DMS53 treated with DMSO at 0.1 percent for 48 hours (cell line): Measurements from ENCODE around the gene CFDP1.

Source experiments
- DNase-seq: peaks from one replicate; lab custom pipeline; 2025; ENCODE audit not compliant: unreplicated experiment; lab: John Stamatoyannopoulos, UW

The CFDP1 gene

DNA sequence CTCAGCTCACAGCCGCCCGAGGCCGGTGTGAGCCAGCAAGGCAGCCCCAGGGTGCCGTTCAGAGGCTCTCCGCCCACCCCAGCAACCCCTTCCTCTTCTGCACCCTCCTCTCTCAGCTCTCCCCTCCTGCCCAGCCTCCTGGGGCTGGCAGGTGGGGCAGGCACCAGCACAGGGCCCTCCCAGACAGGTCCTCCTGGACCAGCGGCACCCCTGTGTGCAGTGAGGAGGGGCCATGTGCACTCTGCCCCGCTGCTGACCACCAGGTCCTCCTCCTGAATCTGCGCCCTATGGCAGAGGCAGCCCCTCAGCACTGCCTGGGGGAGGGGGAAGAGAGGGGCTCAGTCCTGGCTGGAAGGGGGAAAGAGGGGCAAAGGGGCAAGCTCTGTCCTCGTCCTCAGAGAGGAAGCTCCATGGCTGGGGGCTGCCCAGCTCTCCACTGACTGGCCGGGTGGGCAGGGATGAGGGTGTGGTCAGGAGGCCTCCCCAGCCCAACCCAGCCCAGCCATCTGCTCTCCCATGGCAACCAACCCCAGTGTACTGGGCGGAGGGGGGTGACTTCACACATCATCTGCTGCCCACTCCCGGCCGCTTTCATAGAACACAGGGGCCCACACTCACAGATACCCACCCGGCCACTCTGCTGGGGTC is 176.5 kb downstream of the CFDP1 start:
- DNase-seq = no peak

DNA sequence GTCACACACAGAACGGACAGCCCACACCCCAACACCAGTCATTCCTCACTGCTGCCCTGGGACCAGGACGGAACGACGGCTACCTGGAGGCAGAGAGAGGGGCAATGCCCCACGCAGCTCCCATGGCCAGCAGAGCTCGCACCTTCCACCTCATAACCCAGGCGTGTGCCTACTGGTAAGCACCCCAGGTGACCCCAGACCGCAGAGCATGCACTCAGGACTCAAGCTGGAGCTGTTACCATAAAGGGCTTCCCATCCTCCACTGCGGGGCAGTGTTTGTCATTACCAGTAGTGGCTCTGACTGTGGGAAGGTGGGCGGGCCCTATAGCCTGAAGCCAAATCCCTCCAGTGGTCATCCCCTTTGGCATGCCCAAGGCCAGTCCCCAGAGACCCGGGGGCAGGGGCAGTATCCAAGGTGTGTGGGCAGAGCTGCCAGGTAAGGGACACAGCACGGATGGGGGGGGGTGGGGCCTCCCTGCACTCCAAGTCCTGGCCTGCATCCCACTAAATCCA is 177.2 kb downstream of the CFDP1 start:
- DNase-seq = no peak

DNA sequence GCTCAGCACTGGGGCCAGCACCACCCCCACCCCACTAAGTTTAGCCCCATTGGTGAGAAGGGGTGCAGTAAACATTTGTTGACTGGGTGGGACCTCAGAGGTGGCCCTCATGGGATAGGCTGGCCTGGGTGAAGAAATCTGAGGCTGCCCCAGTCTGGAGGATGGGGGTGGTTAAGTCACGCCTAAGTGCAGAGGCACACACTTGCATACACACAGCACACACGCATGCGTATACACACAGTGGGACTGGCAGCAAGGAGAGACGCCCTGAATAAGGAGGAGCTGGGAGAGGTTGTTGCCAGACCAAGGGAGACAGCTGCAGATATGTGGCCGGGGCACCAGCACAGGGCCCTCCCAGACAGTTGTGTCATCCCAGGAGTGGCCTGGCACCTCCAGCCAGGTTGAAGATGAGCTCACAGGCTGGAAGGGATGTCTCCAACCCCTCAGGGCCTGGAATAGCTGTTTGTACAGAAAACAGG is 178.9 kb downstream of the CFDP1 start:
- DNase-seq = no peak

DNA sequence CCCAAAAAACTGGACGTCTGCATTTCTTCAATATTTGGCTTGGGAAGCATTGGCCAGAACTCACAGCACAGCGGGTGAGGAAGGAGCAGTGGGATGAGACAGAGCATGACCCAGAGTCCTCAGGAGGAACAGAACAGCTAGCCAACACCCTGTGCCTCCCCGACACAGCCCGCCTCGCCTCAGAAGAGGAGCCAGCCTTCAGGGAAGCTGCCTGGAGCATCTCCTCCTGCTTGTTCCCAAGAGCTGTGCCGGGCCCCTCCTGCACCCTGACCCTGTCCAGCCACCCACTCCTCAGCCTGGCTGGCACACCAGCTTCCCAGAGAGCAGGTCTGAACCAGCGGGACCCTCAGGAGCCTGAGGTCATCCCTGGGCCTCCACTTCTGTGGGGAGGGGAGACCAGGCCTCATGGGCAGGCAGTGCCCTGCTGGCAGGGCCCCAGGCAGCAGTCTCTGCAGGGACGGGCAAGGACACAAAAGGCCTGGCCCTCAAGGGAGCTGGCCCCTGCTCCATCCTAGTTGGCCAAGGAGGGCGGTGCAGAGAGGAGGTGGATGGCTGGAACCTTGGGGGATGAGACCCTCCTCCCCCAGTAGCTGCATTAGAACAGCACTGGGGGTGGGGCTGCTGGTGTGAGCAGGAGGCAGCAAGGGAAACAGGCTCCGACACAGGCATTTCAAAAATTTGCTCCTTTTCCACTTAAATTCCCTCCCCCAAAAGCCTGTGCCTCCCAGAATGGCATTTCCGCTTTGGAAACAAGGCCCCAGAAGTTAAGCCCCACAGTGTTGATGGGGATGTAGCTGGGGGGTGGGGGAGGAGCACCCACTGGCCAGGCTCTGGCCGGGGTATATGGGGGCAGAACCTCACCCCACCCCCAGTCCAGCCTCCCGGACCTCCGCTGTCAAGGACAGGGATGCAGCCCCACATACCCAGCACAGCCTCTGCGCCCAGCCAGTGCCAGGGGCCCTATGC is 180.1 kb downstream of the CFDP1 start:
- no peak for DNase-seq

DNA sequence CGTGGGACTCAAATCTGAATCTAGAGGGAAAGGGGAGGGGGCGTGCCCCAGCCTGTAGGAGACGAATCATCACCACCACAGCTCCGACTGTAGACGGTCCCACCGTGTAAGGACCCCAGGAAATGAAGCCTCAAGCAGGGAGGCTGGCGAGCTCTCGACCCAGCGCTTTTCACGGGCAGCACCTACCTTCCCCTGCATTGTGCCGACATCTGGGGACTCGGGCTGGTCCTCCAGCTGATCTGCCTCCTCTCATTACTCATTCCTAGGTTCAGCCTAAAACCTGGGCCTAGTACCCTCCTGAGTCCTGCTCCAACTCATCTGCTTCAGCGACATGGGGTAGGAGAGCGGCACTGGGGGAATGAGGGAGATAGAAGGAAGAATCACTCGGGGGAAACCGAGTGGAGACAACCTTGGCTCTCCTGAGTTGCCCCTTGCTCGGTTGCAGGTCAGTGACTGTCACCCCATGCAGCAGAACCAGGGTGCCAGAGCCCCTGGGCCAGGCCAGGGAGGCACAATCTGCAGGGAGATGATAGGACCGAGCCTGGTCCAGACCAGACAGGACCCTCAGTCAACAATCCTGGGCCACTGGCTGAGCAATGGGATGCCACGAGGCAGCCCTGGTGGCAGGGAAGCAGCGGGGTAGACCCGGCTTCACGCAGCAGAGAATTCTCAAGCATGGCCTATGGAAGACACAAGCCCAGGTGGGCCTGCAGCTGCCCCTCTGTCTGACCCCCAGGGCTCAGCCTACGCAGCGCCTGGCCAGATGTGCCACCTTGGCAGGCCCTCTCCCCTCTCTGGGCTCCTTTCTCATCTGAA is 181.0 kb downstream of the CFDP1 start:
- DNase-seq = no peak

DNA sequence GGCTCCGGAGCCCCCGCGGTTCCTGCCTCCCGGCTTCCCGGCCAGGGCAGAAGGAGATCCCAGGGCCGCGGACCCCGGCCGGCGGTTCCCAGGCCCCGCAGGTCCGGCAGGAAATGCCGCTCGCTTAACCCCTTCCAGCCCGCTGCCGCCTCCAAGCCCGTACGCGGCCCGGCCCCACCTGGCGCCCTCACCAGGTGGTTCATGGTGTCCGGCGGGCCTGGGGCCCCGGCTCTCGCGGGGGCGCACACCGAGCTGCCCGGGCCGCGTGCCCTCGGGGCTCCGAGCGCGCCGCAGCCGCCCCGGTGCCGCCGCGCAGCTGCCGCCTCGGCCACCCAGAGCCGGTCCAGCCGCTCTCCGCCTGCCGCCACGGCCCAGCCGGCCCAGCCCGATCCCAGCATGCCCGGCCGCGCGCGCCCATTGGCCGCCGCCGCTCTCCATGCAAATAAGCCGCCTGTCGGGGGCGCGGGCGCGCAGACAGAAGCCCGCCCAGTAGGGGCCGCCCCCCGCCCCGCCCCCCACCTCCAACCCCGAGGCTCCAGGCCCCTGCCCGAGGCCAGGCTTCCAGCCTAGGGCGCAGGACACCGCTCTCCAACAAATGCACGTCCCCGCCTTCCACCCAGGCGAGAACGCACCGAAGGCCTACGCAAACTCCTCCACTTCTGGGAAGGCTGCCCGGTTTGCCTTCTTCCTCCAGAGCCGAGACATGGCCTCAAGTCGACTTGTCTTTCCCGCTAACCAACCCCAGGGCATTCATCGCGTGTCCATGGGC is 181.8 kb downstream of the CFDP1 start, which contains the start of gene BCAR1:
Gene BCAR1, minus strand, starts transcription at position 345 of the 769 bp plus-strand sequence. Its CDS starts 142 bp downstream, at position 203.
- peak; percentile 63 for DNase-seq

DNA sequence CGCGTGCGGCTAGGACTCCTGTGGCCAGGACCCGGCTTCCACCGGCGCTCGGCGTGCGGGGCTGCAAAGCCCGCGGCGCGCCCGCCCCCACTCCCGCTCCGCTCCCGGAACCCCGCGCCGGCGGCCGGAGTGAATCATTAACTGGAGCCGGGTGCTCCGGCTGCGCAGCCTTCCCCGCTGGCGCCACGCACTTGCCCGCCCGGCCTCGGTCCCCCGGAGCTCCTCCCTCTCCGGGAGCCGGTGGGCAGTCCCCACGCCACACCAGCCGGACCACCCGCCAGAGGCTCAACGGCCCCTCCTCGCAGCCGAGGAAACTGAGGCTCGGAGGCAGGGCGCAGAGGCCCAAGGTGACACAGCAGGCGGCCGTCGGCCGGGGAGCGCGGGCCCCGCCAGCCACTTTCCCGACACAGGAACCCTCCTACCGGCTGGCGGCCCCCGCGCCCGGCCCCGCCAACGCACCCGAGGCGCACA is 182.5 kb downstream of the CFDP1 start:
- peak; percentile 44 for DNase-seq

DNA sequence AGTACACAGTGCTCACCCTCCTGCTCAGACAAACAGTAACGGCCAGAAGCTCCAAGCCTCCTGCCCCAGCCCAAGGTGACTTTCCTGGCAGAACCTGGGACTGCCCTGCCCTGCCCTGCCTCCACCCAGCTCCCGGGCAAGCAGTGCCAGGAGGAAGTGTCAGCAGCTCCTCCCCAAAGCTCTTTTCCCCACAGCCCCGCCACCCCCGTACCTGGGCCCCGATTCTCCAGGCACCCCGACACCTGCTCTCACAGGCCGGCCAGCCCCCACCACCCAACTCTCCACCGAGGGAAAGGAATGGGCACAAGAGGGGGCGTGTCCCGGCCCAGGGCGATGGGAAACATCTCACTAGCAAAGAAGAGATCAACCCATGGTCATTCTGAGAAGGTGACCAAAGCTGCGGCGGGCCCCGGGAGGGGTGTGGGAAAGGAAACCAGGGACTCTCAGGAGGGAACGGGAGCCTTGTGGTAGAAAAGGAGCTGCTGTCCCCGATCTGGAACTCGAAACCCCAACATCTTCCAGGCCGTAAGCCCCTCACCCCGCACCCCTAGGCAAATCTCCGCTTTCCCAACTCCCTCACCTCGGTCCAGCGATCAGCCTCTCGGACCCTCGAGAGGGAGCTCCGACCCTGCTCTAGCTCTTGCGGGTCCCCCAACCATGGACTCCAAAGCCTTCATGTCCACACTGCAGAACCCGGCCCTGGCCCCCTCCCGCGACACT is 183.1 kb downstream of the CFDP1 start:
- no peak for DNase-seq

DNA sequence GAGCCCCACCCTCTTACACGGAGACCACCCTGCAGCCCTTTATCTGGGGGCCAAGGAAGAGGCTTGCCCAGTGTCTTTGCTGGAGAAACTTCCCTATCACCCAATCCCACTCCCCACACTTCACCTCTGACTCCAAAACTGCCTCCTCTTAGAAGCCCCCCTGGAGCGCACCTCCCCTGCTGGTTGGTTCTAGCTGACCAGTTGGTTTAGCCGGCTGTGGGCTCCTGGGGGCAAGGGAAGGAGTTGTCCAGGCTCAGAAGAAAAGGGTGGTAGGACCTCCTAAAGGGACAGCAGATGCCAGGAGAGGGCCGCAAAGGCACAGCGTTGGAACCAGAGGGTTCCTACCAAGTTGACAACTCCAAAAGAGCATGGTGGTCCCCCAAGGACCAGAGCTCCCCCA is 183.9 kb downstream of the CFDP1 start:
- no peak for DNase-seq

DNA sequence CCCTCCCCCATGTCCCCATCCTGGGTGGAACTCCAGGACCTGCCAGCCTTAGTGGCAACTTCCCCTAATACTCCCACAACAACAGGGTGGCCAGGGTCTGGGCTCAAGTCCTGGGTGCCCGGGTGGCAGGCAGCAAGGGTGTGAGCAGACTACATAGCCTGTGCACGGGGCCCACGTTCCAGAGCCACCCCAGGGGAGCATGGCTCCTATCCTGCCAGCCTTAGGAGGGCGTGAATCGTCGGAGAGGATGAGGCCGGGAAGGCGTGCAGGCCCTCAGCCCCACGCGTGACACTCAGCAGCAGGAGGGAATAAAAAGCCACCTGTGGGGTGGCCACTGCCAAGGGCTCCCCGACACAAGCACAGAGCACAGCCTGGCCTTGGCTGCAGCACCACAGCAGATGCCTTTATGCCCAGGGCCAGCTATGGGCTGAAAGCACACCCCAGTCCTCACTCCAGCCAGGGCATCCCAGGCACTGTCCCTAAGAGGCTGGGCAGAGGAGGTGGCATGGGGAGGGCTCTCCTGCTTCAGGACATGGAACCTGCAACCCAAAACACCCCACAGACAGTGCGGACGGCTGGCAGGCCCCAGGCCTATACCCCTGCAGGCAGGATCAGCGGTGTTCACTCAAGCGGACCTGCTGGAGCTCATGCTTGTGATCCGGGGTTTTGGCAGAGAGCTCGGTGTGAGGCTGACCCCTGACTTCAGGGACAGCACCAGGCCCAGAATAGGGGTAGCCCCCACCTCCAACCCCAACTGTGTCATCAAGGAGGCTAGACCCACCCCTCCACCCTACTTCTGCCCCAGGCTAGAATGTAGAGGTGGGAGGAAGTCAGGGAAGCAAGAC is 184.5 kb downstream of the CFDP1 start:
- DNase-seq = no peak

DNA sequence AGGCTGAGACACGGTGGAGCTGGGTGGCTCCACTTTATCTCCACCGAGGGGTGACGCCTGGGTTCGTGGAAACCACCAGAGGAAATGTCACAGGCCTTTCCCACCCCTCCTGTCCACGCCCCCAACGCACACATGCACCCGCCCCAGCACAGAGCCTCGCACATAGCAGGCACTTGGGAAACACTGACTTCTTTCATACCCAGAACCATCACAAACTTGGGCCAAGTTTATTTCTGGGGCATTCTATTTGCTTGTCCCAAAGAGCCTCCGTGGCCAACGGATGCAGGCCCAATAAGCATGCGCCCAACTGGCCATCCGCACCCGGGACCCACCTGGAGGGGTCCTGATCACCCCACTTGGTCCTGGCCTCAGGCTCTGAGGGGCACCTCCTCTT is 185.2 kb downstream of the CFDP1 start:
- DNase-seq = no peak

DNA sequence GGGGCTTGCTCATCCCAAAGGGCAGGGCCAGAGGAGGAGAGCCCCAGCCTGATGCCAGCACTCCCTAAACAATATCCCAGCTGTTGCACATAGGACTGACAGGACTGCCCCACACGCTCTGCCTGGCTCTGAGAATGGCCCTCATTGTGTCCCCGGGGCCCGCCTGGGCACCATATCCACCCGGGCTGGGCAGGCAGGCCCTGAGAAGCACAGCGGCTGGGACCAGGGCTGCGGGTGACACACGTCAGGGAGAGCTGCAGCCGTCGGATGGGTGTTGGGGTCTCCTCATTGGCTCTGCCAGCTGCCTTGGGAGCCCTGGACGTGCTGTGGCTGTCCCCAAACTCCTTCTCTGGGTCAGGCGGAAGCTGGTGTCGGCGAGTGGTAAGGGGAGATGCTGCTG is 186.1 kb downstream of the CFDP1 start:
- no peak for DNase-seq

DNA sequence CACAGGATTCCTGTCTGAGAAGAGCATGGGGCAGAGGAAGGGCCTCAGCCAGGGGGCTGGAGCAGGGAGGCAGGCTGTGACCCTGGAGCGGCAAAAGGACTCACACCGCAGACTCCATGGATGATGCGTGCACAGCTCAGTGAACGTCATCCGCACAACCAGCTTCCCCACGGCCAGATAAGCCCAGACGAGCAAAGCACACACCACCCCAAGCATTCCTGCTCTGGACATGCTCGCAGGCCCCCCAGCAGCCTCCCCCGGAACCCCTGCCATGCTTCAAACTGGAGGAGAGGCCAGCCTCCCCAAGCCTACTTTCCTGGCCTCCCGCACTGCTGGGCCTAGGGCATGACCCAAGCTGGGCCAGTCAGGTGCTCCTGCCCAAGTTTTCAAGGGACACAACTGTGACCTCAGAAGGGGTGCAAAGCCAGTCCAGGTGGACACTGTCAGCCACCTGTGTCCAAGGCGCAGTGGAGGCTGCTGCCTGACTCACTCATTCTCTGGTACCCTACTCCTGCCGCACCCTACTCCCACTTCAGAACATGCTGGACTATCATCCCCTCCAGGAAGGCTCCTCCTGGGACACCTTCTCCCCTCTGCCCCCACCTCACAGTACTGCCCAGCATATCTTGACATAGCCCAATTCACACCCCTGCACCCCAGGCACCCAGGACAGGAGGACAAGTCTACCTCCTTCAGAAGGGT is 186.6 kb downstream of the CFDP1 start:
- no peak for DNase-seq

DNA sequence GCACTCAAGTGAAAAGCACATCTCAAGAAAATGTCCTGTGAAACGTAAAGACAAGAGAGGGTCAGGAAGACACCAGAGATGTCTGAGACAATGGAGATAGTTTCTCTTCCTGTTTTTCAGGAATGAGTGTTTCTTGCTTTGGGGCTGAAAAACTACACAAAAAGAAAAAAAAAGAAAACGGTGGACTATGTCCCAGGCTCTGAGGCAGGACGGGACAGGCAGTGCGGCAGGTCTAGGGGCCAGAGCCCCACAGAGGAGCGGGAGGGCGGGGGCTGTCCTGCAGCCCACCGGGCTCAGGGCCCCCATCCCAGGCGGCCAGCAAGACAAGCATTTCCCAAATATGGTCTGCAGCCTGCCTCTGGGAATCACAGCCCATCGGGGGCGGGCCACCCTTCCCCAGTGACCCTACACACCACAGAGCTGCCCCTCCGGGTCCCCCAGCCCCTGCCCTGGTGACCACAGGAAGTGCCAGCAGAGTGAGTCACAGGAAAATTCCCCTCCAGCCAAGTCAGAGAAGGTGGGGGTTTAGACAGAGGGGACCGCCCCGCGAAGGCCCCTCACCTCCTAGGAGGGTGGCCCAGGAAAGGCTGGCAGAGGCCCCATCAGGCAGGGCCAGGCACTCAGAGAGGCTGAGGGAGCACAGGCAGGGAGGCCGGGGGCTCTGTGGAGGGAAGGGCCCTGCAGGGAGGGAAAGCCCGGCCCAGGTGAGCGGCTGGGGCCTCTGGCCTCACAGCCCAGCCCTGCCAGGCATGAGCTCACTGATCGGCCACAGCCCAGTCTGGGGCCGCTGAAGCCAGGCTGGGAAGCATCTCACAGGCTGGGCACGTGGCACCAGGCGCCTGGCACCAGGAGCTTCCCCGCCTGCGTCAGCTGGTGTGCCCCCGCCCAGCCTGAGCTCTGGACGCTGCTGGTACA is 188.2 kb downstream of the CFDP1 start:
- DNase-seq = no peak

DNA sequence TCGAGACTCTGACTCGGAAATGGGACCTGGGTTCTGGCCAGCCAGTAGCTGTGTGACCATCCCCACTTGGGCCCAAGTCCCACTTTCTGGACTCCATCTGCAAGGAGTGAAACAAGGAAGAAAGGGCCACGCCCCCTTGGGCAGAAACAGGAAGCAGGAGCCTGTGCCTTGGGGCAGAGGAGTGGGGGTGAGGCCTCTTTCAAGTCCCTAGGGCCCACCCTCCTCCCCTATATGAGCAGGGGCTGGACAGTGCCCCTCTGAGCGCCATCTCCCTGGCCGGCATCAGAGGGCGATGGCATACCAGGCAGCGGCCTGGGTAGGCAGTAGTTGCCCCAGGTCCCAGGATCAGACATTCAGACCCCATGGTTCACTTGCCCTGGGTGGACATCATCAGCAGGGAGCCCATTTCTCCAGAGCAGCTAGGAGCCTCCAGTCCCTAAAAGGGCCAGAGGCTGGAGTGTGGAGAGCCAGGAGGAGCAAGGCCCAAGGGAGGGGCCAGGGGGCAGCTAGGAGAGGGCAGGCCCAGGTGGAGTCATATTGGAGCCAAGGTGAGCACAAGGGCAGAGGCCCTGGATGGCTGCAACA is 189.0 kb downstream of the CFDP1 start:
- DNase-seq = no peak
